Measurements from ENCODE around the gene FGF8.

Gene FGF8

DNA sequence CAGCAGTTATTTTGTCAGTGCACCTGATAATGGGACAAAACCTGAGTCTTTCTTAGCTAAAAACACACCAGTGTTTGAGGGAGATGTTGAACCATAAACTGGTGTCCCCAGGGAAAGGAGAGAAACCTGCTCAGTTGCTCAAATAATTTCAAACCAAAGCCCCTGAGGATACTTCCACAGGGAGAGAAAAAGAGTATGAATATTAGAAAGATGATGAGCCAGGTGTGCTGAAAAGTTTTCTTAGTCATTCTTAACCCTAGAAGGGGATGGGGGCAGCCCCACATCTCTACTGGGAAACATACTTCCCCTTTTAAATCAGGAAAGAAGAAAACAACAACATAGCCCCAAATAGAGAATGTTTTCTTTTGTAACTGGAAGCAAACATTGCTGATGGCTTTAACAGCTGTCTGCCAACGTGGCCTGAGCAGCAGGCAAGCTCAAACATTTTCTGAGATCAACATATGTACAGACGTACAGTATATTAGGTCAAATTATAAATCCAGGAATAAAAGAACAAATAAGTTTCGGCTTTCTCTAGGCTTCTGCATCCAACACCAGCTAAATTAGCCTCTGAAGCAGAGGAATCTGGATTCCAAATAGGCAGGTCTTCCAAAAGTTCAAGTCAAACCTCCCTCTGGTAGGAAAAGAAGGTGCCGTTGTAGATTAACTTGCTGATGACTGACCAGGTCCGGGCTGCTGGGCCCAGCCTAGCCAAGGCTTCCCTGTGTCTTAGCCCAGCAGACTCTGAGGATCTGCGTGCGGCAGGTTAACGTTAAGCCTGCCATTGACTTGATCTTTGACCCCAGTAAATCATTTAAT, 50.4 kb downstream of the FGF8 start:
- no peak for DNase-seq

DNA sequence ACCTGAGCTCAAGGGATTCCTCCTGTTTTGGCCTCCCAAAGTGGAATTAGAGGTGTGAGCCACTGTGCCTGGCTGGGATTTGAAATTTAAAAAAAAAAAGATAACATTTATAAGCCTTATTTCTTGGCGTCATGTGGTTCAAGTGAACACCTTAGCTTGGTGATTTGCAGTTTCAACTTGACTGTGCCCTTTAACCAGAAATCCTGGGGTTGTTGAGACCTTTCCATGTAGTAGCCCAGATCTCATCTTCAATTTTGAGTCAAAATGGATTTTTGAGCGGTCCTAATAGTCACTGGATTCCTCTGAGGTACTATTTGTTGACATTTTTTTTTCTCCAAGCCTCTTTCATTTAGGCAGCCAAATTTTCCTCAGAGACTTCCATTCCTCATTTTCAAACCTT, 51.5 kb downstream of the FGF8 start:
- no peak for DNase-seq

DNA sequence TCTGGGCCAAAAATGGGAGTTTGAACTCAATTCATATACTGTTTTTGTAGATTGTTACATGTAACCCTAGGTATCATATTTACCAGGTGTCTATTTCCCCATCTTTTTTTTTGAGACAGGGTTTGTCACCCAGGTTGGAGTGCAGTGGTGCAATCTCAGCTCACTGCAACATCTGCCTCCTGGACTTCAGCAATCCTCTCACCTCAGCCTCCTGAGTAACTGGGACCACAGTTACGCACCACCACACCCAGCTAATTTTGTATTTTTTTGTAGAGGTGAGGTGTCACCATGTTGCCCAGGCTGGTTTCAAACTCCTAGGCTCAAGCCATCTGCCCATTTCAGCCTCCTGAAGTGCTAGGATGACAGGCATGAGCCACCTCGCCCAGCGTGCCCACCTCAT, 52.7 kb downstream of the FGF8 start:
- no peak for DNase-seq

DNA sequence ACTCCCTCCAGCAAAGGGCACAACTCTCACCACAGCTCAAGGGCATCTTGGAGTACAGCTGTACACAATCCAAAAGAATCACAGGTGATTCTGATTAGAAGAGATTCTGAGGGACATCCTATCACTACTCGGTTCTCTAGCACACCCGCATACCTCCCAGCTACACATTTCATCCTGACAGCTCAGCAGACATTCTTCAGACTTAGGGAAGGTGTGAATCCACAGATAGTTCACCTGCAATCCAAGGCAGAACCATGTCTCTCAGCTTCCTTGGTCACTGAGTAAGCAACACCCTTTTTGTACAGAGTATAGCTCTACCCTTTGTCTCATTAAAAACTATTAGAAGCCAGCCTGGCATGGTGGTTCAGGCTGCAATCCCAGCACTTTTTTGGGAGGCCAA, 54.1 kb downstream of the FGF8 start:
- no peak for DNase-seq

DNA sequence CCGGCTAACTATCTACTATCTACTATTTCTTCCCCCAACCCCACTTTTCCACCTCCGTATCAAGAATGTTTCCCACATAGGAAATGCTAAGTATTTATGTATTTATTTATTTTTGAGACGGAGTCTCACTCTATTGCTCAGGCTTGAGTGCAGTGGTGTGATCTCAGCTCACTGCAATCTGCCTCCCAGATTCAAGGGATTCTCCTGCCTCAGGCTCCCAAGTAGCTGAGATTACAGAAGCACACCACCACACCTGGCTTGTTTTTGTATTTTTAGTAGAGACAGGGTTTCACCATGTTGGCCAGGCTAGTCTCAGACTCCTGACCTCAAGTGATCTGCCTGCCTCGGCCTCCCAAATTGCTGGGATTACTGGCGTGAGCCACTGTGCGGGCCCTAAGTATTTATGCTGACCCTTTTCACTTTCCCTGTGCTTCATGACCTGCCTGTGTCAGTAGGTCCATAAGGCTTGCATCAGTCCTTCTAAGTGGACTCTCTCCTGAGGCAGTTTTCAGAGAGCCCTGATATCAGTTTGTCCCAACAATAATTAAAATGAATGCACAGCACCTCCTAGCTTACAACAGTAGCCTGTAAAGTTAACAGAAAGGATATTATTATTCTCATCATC, 55.2 kb downstream of the FGF8 start:
- no peak for DNase-seq
